GM21737 (cell line): Measurements from ENCODE around the gene PTPRN2.

Source experiments
- ATAC-seq: cut with Tn5 transposase; IDR thresholded peaks from one replicate; pipeline ENCODE4 v1.9.1; 2021; ENCODE audit warnings: mild to moderate bottlenecking, moderate library complexity; ENCODE audit not compliant: unreplicated experiment

PTPRN2 gene

GRCh38 chr7:157694376-157694665, 893.3 kb downstream of the PTPRN2 start:
- ATAC-seq: no peak

- no peak for ATAC-seq
Observed at GRCh38 chr7:157693521-157694375, 893.9 kb downstream of the PTPRN2 start.

GRCh38 chr7:157693071-157693520, 894.5 kb downstream of the PTPRN2 start:
- no peak for ATAC-seq

GRCh38 chr7:157692460-157693011, 895.1 kb downstream of the PTPRN2 start:
- ATAC-seq: no peak

GRCh38 chr7:157691586-157692459, 895.8 kb downstream of the PTPRN2 start:
- no peak for ATAC-seq

- no peak for ATAC-seq
Observed at GRCh38 chr7:157690833-157691585, 896.6 kb downstream of the PTPRN2 start.

- ATAC-seq: no peak
Observed at GRCh38 chr7:157690058-157690832, 897.4 kb downstream of the PTPRN2 start.

GRCh38 chr7:157689269-157690057, 898.2 kb downstream of the PTPRN2 start:
- ATAC-seq: no peak

- no peak for ATAC-seq
Observed at GRCh38 chr7:157688533-157689268, 898.9 kb downstream of the PTPRN2 start.

- ATAC-seq: no peak
Observed at GRCh38 chr7:157687845-157688532, 899.6 kb downstream of the PTPRN2 start.

- no peak for ATAC-seq
Observed at GRCh38 chr7:157687158-157687557, 900.5 kb downstream of the PTPRN2 start.

- ATAC-seq: no peak
Observed at GRCh38 chr7:157686285-157686894, 901.2 kb downstream of the PTPRN2 start.

- no peak for ATAC-seq
Observed at GRCh38 chr7:157685430-157686284, 902.0 kb downstream of the PTPRN2 start.

- ATAC-seq: no peak
Observed at GRCh38 chr7:157684909-157685429, 902.7 kb downstream of the PTPRN2 start.

- ATAC-seq: no peak
Observed at GRCh38 chr7:157684157-157684908, 903.3 kb downstream of the PTPRN2 start.

GRCh38 chr7:157683747-157684156, 903.9 kb downstream of the PTPRN2 start:
- ATAC-seq: no peak
